Measurements from ENCODE around the gene FNDC3B.

GRCh38 chr3:172203522-172204258, 164.3 kb downstream of the FNDC3B start:
- TF ChIP-seq CTCF (conservative IDR thresholded peaks at IDR 0.05; ENCODE audit: low read length) (no peak), EZH2phosphoT487 (IDR thresholded peaks at IDR 0.05; ENCODE audit: borderline replicate concordance) (no peak)

Measured in Loucy (cell line).